Activated CD4-positive, alpha-beta T cell treated with anti-CD3 and anti-CD28 coated beads for 48 hours (primary cell): ENCODE measurements around the gene IQCE.
"Not testable (repeated sequence)": the region's sequence is repeated elsewhere in the genome, so short reads cannot be mapped to it uniquely, and the experiment has no call there.

ENCODE experiments used
- DNase-seq: peaks from one replicate; pipeline ENCODE4 v3.0.0-alpha.2; 2020

Gene IQCE

DNA sequence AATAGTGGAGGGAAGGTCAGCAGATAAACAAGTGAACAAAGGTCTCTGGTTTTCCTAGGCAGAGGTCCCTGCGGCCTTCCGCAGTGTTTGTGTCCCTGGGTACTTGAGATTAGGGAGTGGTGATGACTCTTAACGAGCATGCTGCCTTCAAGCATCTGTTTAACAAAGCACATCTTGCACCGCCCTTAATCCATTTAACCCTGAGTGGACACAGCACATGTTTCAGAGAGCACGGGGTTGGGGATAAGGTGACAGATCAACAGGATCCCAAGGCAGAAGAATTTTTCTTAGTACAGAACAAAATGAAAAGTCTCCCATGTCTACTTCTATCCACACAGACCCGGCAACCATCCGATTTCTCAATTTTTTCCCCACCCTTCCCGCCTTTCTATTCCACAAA, 25.2 kb upstream of the IQCE start:
- not testable (repeated sequence) for DNase-seq

DNA sequence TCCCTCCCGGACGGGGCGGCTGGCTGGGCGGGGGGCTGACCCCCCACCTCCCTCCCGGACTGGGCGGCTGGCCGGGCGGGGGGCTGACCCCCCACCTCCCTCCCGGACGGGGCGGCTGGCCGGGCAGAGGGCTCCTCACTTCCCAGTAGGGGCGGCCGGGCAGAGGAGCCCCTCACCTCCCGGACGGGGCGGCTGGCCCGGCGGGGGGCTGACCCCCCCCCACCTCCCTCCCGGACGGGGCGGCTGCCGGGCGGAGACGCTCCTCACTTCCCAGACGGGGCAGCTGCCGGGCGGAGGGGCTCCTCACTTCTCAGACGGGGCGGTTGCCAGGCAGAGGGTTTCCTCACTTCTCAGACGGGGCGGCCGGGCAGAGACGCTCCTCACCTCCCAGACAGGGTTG, 24.6 kb upstream of the IQCE start:
- not testable (repeated sequence) for DNase-seq

GRCh38 chr7:2535872-2536627, 22.7 kb upstream of the IQCE start:
- not testable (repeated sequence) for DNase-seq

GRCh38 chr7:2537981-2538851, 20.6 kb upstream of the IQCE start:
- no peak for DNase-seq

GRCh38 chr7:2539031-2539911, 19.5 kb upstream of the IQCE start:
- no peak for DNase-seq

- DNase-seq, result no peak
Measured at GRCh38 chr7:2540133-2540532, 18.6 kb upstream of the IQCE start.

GRCh38 chr7:2540641-2541051, 18.1 kb upstream of the IQCE start:
- no peak for DNase-seq

GRCh38 chr7:2541291-2542010, 17.3 kb upstream of the IQCE start:
- DNase-seq, result no peak

DNA sequence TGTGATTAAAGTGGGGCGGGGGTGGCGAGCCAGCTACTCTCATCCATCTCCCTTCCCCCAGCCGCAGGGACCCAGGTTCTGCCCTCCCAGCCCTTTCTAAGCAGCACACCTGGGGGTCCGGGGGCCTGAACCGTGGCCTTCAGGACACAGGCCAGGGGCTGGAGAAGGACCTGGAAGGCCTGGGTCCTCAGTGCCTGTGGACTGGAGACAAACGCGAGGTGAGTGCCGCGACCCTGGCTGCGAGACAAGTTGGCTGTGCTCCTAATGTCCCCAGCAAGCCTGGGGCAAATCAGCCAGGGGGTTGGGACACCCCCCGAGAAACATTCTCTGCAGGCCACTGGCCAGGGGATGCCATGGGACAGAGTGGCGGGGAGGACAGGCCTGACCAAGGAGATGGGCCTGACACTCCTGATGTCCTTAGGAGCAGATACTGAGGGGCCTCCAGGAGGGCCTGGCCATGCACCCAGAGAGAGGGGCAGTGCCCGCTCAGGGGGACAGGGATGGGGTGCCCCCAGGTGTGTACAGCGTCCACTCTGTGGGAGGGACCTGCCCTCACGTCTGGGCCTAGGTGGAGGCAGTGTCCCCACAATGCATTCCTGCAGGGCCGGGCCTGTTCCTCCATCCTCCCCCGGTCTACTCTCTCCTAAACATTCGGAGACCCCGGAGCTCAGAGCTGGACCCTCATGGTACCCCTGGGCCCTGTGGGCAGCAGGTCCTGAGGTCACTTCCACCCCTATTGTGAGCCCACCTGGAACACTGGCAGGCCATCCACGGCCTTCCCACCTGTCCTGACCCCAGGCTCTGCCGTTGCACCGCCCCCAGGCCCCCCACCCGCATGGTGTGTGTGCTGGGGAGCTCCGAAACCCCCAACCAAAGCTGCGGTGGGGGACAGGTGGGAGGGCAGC, 16.5 kb upstream of the IQCE start:
- no peak for DNase-seq

DNA sequence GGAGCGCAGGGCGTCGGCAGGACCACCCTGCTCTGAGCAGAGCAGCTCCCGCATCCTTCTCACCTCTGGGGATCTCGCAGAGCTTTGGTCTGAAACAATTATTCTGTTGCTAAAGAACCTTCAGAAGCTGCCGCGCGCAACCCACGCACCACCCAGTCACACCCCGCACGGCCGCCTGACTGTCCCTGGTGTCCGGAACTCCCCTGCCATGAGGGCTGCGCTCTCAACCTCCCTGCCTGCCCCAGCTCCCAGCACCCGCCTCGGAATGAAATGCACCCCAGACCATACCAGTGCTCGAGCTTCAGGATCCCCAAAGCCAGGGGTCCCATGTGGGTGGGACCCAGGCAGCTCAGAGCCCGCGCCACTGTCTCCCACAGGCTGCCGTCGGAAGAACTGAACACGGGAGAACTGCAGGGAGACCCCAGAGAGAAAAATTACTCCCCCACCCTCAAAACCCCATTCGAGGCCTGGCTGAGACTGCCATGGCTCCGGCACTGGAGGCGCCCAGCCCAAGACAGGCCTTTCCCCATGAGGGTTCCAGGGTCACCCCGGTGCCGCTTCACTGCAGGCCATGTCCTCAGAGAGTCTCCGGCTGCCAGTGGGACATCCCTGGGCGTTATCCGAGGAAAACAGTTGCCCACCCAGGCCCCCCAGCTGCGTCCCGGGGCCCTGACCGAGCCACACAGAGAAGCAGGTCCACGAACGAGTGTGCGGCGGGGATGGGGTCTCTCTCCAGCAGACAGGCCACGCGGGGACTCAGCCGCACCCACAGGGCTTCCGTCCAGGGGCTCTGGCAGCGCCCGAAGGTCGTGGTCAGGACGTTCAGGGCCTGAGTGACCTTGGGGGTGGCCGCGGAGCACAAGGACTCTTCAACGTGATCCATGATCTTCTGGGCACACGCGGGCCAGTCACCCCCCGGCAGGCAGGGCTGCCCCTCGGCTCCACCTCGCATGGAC, 15.6 kb upstream of the IQCE start:
- DNase-seq, result no peak

GRCh38 chr7:2544541-2545188, 14.1 kb upstream of the IQCE start:
- no peak for DNase-seq

- no peak for DNase-seq
Measured at GRCh38 chr7:2545746-2546425, 12.9 kb upstream of the IQCE start.

GRCh38 chr7:2546776-2547586, 11.8 kb upstream of the IQCE start:
- no peak for DNase-seq

DNA sequence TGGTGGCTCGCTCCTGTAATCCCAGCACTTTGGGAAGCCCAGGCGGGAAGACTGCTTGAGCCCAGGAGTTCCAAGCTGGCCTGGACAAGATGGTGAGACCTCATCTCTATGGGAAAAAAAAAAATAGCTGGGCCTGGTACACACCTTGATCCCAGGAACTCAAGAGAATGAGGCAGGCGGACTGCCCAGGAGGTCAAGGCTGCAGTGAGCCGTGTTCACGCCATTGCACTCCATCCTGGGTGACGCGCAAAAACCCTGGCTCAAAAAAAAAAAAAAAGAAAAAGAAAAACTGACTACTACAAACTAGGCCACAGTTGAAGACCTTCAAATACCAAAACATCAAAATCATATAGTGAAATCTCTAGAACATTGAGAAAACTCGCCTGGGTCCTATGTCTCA, 7.4 kb upstream of the IQCE start:
- DNase-seq, result no peak

GRCh38 chr7:2553108-2553507, 5.7 kb upstream of the IQCE start:
- no peak for DNase-seq

GRCh38 chr7:2553831-2554581, 4.8 kb upstream of the IQCE start:
- no peak for DNase-seq

DNA sequence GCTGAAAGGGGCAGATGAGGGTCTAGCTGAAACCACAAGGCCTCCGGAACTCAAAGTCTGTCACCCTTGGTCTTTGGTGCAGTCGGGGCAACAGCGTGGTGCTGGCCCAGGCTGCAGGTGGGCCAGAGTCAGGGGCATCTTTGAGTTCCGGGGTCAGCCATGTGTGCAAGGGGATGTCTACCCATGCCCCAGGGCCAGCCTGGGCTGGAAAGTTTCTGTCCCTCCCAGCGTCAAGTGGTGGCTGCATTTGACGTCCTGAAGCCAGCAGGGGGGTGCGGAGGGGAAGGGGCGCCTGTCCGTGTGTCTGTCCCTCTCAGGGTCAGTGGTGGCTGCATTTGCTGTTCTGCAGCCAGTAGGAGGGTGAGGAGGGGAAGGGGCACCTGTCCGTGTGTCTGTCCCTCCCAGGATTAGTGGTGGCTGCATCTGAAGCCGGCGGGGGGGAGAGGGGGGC, 4.1 kb upstream of the IQCE start:
- no peak for DNase-seq
